GM19397 (cell line): ENCODE data around the gene TFE3.

Experiments
- ATAC-seq: cut with Tn5 transposase; IDR thresholded peaks from one replicate; pipeline ENCODE4 v1.9.1; 2021; ENCODE audit warnings: mild to moderate bottlenecking, moderate library complexity; ENCODE audit not compliant: unreplicated experiment

TFE3 gene

DNA sequence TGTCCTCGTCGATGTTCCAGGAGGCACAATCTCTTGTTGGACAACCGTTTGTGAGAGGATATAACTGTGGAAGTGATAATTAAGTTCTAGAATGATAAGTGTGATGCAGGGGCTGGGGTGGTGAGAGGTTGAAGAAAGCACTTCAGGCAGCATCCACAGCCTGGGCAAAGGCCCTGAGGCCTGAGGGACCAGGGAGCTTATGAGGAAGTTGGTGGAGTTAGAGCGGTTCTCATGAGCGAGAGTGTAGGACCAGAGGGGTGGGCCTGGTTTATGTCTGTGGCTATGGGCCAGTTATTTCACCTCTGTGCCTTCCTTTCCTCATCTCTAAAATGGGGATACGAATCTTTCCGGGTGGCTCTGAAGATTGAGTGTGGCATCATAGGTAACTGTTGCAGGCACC, 18.3 kb upstream of the TFE3 start:
- no peak for ATAC-seq

DNA sequence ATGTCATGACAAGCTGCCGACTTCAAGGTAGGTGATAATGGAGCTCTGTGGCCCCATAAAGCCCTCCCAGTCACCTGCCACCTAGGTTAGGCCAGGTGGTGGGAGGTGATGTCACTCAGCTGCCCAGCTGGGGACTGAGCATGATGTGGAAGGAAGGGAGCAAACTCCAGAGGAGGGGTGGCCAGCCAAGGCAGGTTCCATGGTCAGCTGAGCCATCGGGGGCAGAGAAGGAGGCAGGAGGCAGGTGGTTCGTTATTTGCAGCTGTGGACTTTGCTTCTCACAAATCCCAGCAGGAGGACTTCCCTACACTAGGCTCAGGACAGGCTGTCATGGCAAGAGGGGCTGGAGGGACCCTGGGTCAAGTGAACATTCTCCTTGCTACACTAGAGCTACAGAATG, 17.8 kb upstream of the TFE3 start:
- no peak for ATAC-seq

DNA sequence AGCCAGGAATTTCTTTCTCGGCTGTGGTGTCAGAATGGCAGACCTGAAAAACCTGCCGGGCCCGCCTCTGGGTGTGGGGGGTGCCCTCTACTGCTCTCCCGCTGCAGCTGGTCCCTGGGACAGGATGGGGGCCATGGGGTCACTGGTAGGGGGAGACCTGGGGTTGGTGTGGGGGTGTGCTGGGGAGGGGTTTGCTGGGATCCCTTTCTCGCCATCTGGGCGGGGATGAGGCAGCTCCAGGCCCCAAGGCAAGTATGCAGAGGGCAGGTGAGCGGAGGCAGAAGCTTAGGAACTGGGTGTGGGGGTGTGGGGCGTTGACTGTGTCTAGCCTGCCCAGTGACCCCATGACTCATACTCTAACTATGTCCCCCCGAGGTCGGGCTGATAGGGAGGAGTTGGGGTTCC, 16.5 kb upstream of the TFE3 start:
- ATAC-seq, result no peak

DNA sequence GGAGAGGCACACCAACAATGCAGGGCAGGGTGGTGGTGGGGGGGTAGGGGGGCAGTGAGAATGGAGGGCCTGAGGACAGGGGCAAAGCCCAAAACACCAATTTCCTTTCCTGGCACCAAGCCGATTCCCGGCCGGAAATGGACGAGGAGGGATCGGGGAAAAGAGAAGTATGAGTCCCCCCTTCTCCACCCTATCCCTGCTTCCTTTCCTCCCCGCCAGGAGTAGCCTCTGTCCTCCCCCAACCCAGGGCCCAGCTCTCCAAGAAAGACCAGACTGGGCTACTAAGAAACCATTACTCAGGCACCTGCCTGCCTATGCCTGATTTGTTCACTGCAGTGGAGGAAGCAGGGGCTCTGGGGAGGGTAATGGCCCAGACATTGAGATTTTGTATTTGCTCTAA, 16.0 kb upstream of the TFE3 start:
- ATAC-seq, result no peak

DNA sequence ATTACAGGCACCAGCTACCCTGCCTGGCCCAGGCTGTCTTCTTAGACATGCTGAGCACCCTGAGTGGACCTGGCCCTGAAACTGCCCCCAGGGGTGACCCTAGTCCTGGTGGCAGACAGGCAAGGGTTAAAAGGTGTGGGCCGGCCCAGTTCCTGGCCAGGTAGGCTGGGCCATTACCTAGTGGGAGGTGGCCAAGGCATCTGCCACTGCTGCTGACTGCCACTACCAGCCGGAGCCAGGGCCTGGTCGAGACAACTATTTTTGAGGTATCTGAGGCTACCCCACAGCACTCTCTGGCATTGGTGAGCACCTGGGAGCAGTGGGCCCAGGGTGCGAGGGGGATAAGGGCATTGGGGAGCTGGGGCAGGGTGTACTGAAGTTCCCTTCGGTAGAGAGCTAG, 15.6 kb upstream of the TFE3 start, which contains the start of gene CCDC120:
TSS of gene CCDC120 (plus strand) at position 206 of the 400 bp plus-strand sequence. CDS start 3,043 bp downstream, outside the sequence.
- ATAC-seq, result no peak

DNA sequence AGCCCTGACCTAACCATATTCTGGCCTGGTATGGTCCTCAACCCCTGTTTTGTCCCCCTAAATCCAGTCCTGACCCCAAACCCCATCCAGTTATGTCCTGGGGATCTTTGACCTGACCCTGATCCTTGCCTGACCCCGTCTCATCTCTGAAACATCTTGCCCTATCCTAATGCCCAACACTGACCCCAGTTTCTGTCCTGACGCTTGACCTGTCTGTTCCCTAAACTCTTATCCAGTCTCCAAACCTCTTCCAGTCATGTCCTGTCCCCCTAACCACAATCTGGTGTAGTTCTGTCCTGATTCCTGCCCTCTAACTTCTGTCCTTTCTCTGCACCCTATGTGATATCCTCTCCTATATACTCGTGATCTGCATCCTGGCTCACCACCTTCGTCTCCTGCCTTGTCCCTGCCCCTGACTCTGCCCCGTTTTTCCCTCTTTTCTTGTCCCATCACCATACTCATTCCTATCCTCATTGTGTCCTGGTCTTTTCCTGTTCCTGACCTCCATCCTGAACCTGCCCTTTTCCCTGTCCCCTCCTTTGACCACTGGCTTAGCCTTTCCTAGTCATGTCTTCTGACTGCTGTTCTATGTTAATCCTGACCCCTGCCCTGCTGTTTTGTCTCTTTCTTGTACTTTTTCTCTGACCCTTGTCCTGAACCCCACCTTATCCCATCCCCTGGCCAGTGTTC, 11.1 kb upstream of the TFE3 start:
- ATAC-seq, result no peak

DNA sequence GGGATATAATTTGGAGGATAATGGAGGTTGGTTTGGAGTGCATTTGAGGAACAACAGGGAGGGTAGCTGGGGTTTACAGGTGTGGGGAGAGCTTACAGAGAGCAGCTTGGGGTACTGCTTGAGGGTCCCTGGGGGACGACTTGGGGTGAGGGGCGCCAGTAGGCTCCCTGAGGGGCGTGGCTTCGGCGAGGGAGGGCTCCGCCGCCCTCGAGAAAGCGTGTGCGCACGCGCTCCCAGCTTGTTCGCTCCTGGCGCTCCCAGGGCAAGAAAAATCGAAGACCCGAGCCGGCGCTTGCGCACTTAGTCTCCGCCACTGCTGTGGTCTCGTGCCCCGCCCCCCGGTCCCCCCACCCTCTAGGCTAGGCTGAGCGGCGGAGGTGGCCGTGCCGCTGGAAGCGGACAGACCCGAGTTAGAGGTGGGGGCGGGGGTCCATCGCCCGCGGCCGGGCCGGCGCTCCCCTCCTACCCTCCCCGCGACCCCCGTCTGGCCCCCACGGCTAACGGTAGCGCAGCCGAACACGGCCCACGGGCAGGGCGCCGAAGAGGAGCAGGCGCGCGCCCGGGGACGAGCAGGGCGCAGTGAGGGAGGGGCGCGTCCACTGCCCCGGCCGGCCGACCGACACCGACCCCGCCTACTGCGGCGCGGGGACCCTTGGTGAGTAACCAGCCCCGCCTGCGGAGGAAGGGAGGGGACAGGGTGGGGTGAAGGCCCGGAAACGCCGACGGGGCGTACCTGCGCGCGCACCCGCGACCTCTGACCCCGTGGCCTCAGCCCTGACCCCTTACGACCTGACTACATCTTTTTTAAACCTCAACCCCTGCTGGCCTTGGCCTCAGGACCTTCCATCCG, 10.3 kb upstream of the TFE3 start:
- no peak for ATAC-seq

DNA sequence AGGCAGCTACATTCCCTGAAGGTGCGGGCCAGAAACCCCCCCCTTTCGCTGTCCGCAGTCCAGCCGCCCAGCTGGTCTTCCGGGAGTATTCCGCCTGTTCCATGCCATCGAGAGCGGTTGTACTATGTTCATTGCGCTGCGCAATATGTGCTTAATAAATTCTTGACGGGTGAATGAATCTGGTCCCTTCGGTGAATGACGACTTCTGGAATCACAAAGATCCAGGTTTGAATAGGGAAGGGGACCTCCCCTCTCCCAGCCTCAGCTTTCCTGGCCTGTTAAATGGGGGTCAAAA, 777 bp upstream of the TFE3 start:
- no peak for ATAC-seq

DNA sequence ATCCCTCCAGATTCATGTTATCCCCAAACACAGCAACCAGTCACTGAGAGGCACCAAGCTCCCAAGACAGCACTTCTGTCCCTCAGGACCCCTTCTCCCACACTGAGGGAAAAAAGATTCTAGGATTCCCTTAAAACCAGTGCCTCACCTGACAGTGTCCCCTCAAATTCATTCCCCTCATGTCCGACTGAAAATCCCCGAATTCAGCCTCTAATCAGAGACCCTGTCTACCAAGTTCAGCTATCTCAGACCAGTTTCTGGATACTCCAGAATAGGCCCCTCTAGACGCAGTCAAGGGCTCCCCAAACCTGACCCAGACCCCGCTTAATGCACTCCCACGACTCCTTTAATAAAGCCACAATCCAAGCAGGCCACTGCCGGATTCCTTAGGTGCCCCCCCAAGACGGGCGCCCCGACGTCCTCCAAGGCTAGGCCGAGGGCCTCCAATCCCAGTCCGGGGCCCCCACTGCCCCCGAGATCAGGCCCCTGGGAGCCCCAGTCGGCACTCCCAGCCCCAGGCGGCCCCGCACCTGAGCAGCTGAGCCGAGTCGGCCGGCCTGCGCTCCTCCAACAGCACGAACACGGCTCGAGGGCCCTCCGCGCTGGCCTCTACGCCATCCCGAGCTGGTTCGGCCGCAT, 457 bp downstream of the TFE3 start:
- ATAC-seq, result no peak

DNA sequence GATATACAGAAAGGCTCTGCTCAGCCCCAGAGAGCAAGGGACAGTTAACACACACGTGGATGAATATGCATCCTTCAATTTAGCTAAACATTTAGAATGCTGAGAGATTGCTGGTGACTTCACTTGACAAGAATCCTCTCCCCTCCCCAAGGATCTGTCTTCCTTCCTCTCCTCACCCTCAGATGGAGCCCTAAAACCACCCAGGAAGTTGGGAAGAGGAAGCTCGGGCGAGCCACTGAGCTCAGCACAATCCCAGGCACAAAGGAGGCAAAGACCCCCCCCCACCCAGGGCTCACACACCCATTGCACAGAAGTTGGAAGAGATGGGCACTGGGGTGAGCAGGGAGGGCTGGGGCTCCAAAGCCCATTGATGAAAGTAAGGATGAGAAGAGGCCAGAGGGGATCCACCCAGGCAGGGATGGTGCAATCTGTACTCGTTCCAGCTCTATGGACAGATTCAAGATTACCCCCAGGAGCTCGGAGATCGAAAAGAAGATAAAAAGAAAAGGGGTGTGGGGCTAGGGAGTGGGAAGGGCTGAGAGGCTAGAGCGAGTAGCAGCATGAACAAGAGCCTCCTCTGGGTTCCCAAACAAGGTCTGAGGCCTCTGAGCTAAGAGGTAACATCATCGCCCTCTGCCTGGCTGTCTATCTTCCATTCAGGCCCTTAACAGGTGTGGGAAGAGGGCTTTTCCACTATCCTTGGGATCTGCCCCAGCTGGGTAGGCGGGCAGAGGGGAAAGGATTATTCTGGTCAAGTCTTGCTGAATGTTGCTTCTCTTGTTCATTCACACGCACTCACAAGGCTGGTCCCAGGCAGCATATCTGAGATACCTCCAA, 1.2 kb downstream of the TFE3 start:
- ATAC-seq, result no peak

DNA sequence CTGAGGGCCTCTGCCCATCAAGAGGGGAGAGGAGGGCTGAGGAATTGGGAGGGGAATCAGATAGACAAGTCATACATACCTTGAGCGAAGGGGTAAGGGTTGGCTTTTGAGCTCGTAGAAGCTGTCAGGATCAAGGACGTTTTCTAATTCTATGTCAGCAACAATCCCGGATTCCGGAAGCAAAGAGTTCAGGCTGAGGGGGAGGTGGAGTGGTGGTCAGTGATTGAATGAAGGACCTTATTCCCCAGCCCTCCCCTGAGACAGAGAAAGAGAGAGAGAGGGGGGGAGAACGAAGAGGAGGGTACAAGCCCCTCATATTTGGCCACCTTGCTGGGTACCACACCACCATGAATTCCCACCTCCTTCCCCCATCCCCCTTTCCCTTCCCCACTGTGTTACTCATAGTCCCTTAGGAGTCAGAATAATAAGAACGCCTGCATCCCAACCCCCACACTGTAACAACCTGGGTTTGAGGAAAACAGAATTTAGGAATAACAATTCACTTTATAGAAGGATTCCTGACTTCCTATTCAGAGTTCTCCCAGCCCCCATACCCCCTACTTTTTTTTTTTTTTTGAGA, 2.7 kb downstream of the TFE3 start:
- no peak for ATAC-seq

DNA sequence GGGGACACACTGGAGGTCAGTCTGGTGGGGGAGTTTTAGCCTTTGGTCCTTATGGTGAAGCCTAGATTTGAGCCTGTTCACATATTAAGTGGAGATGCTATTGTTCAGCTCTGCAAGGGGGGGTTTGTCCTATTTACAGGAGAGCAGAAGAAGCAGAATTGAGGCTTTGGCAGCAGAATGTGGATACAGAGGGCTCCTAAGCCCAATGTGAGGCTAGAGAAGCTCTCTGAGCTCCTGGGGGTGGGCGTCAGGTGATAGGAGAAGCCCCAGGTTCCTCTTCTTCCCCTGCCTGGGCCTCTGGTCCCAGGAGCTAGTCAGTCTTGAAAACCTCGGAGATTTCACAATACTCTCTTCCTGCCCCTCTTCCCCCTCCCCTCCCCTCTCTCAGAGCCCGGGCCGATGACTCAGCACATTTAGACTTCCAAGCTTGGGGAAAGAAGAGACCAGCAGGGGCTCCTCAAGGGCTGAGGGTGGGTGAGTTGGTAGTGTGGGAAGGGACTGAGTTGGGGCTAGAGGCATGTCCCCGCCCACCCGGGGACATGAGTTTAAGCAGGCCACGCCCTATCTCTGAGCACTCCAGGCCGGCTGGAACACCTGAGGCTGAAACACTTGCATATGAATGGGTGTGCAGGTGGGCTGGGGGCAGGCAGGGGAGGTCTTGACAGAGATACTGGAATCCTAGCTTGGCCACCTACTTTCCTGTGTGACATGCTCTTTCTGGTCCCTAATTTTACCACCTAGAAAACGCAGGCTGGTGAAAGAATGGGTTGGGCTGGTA, 3.4 kb downstream of the TFE3 start:
- no peak for ATAC-seq

DNA sequence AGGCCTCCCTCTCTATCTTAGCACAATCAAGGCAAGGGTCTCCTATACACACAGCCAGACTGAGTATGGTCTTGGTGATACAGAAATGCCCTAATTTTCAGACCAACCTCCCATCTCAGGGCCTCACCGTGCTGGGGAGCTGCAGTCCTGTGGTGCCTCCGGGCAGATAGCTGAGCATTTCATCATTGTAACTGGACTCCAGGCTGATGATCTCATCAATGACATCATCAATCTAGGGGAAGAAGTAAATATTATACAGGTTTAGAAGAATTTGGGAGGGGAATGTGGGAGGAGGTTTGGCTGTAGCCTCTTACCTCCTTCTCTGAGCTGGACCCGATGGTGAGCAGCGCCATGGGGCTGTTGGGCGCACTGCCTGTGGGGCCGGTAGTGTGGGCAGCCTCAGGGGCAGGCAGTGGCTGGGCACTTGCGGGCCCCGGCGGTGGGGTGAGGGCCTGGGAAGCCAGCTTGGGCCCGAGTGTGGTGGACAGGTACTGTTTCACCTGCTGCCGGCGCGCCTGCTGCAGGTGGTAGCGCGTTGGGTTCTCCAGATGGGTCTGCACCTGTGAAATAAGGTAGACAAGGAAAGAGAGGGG, 5.2 kb downstream of the TFE3 start:
- no peak for ATAC-seq

DNA sequence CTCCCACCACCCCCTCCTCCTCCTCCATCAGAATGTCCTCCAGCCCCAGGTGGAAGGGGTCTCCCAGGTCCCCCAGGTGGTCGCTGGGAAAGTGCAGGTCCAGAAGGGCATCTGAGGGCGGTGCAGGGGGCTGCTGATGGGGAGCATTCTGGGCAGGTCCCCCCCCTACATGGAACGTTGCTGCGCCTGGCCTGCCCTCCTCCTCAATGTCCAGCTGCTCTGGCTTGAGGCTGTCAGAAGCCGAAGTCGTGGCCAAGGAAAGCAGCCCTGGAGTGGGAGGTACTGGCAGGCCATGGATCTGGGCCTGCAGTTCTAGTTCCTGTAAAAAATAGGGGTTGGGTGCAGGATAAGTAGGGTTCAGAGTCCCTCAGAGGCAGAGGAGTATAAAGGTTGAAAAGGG, 12.9 kb downstream of the TFE3 start:
- ATAC-seq, result no peak

DNA sequence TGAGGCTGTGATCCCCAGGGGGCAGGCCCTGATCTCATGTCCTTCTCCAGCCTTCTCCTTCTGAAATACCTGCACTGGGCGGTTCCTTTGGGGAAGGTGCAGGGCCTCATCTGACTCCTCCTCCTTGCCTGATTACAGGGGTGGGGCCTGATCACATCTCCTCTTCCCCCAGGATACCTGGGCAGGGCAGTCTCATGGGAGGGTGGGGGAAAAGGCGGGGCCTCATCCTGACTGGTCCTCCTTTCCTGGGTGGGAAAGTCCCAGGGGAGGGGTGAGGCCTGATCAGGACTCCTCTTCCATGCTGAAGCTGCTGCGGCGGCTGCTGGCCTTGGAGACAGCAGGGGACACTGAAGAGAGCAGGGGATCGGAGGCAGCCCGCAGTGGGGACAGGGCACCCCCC, 13.3 kb downstream of the TFE3 start:
- no peak for ATAC-seq

DNA sequence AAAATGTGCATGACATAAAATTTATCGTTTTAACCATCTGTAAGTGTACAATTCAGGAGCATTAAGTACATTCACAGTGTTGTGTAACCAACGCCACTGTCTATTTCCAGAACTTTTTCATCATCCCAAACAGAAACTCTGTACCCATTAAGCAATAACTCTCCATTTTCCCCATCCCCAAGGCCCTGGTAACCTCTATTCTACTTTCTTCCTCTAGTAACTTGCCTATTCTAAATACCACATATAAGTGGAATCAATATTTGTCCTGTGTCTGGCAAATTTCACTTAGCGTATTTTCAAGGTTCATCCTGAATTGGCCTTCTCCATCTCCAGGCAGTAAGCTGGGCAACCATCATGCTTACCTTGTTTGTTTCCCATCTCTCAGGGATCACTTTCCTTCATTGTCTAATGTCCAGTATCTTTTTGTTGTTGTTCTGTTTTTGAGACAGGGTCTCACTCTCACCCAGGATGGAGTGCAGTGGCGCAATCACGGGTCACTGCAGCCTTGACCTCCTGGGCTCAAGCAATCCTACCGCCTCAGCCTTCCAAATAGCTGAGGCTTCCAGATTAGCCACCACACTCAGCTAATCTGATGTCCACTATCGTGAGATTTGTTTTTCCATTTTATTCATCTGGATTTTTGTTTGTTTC, 23.4 kb downstream of the TFE3 start:
- ATAC-seq, result no peak

DNA sequence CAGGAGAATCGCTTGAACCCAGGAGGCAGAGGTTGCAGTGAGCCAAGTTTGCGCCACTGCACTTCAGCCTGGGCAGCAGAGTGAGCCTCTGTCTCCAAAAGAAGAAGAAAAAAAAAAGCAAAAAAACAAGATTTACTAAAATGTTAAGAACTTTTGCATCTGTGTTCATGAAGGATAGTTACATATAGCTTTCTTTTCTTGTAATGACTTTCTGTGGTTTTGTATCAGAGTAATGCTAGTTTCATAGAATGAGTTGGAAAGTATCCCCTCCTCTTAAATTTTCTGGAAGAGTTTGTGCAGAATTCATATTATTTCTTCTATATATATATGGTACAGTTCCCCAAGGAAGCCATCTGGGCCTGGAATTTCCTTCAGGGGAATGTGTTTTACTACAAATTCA, 24.1 kb downstream of the TFE3 start:
- ATAC-seq, result no peak

DNA sequence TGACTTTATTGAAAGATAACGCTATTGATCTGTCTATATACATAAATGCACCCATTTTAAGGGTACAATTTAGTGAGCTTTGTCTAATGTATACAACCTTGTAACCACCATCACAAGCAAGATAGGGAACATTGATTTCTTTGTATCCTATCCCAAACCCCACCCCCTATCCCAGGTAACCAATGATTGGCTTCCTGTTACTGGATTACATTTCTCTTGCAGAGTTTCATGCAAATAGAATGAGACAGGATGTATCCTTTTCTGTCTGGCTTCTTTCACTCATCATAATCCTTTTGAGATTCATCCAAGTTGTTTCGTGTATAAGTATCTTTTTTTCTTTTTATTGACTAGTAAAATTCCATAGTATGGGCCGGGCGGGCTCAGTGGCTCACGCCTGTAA, 39.5 kb downstream of the TFE3 start:
- no peak for ATAC-seq
